Measurements from ENCODE around the gene NFKBIA.
A peak's percentile ranks its signal among the peaks of the same experiment; 100 is the strongest.

The NFKBIA gene

GRCh38 chr14:35393826-35394225 is 10.7 kb downstream of the NFKBIA start:
- in situ Hi-C loops (cut with MboI; ENCODE audit: low sequenced_read_pairs), result no loop called here
- Histone ChIP-seq H3K4me1 (peaks cover 13% of the 10 kb centered on the region), H3K27me3 (ENCODE audit: low read depth) (no peaks in the 10 kb centered on the region)

GRCh38 chr14:35392103-35392502 is 12.4 kb downstream of the NFKBIA start:
- Histone ChIP-seq H3K27me3 (ENCODE audit: low read depth) (no peaks in the 10 kb centered on the region), H3K9me3 (no peaks in the 10 kb centered on the region), H3K36me3 (replicated peaks) (no peaks in the 10 kb centered on the region), H3K4me1 (peaks cover under 1% of the 10 kb centered on the region), H3K4me3 (no peak overlapping the region)
- no peak for DNase-seq (ENCODE audit: low spot score in 2 of 2)
- in situ Hi-C loops (cut with MboI; ENCODE audit: low sequenced_read_pairs), result no loop called here

More at GRCh38 chr14:35393826-35394225, 10.7 kb downstream of the NFKBIA start:
- H3K36me3 ChIP-seq (replicated peaks), result 0 out of 2 replicates have a peak, but pooled peaks cover 2% of the 10 kb centered on the region
- peak in 1 of 2 experiments; percentile 26 for DNase-seq (ENCODE audit: low spot score in 2 of 2)
- no peaks in the 10 kb centered on the region for H3K9me3 ChIP-seq
- no peak overlapping the region for H3K4me3 ChIP-seq

GRCh38 chr14:35391388-35391710 is 13.2 kb downstream of the NFKBIA start:
- H3K9me3 ChIP-seq, result no peaks in the 10 kb centered on the region
- in situ Hi-C loops (cut with MboI; ENCODE audit: low sequenced_read_pairs), result no loop called here
- H3K4me3 ChIP-seq, result no peak overlapping the region
- H3K27me3 ChIP-seq (ENCODE audit: low read depth), result no peaks in the 10 kb centered on the region
- no peak for DNase-seq (ENCODE audit: low spot score in 2 of 2)
- H3K4me1 ChIP-seq, result peaks cover 6% of the 10 kb centered on the region
- no peaks in the 10 kb centered on the region for H3K36me3 ChIP-seq (replicated peaks)

GRCh38 chr14:35390577-35391387 is 13.8 kb downstream of the NFKBIA start:
- peaks cover 12% of the 10 kb centered on the region for H3K4me1 ChIP-seq
- no peaks in the 10 kb centered on the region for H3K36me3 ChIP-seq (replicated peaks)
- H3K27me3 ChIP-seq (ENCODE audit: low read depth), result no peaks in the 10 kb centered on the region
- in situ Hi-C loops (cut with MboI; ENCODE audit: low sequenced_read_pairs), result no loop called here
- DNase-seq (ENCODE audit: low spot score in 2 of 2), result no peak
- no peaks in the 10 kb centered on the region for H3K9me3 ChIP-seq
- H3K4me3 ChIP-seq, result no peak overlapping the region

GRCh38 chr14:35389315-35389667 is 15.3 kb downstream of the NFKBIA start:
- Histone ChIP-seq H3K4me3 (no peak overlapping the region), H3K27me3 (ENCODE audit: low read depth) (no peaks in the 10 kb centered on the region), H3K36me3 (replicated peaks) (no peaks in the 10 kb centered on the region), H3K4me1 (peaks cover 18% of the 10 kb centered on the region), H3K9me3 (no peaks in the 10 kb centered on the region)
- in situ Hi-C loops (cut with MboI; ENCODE audit: low sequenced_read_pairs), result no loop called here
- no peak for DNase-seq (ENCODE audit: low spot score in 2 of 2)

GRCh38 chr14:35388656-35389314 is 15.8 kb downstream of the NFKBIA start:
- Histone ChIP-seq H3K4me1 (peaks cover 18% of the 10 kb centered on the region), H3K9me3 (no peaks in the 10 kb centered on the region), H3K36me3 (replicated peaks) (no peaks in the 10 kb centered on the region), H3K27me3 (ENCODE audit: low read depth) (no peaks in the 10 kb centered on the region), H3K4me3 (no peak overlapping the region)
- in situ Hi-C loops (cut with MboI; ENCODE audit: low sequenced_read_pairs), result no loop called here
- no peak for DNase-seq (ENCODE audit: low spot score in 2 of 2)

- Histone ChIP-seq H3K9me3 (no peaks in the 10 kb centered on the region), H3K36me3 (replicated peaks) (no peaks in the 10 kb centered on the region), H3K4me3 (no peak overlapping the region), H3K4me1 (peaks cover 18% of the 10 kb centered on the region), H3K27me3 (ENCODE audit: low read depth) (no peaks in the 10 kb centered on the region)
- DNase-seq (ENCODE audit: low spot score in 2 of 2), result no peak
- in situ Hi-C loops (cut with MboI; ENCODE audit: low sequenced_read_pairs), result no loop called here
Observed at GRCh38 chr14:35387713-35388579, 16.6 kb downstream of the NFKBIA start.

- H3K36me3 ChIP-seq (replicated peaks), result no peaks in the 10 kb centered on the region
- peaks cover 18% of the 10 kb centered on the region for H3K4me1 ChIP-seq
- in situ Hi-C loops (cut with MboI; ENCODE audit: low sequenced_read_pairs), result no loop called here
- DNase-seq (ENCODE audit: low spot score in 2 of 2), result no peak
- H3K27me3 ChIP-seq (ENCODE audit: low read depth), result no peaks in the 10 kb centered on the region
- H3K4me3 ChIP-seq, result no peak overlapping the region
- H3K9me3 ChIP-seq, result no peaks in the 10 kb centered on the region
Observed at GRCh38 chr14:35387219-35387618, 17.3 kb downstream of the NFKBIA start.

- in situ Hi-C loops (cut with MboI; ENCODE audit: low sequenced_read_pairs), result no loop called here
- DNase-seq (ENCODE audit: low spot score in 2 of 2), result peak; percentile 80 to 86
- Histone ChIP-seq H3K4me3 (no peak overlapping the region), H3K36me3 (replicated peaks) (no peaks in the 10 kb centered on the region), H3K9me3 (no peaks in the 10 kb centered on the region), H3K27me3 (ENCODE audit: low read depth) (no peaks in the 10 kb centered on the region), H3K4me1 (peaks cover 18% of the 10 kb centered on the region)
Observed at GRCh38 chr14:35386673-35387125, 17.9 kb downstream of the NFKBIA start.

- no peaks in the 10 kb centered on the region for H3K36me3 ChIP-seq (replicated peaks)
- no peaks in the 10 kb centered on the region for H3K27me3 ChIP-seq (ENCODE audit: low read depth)
- no peaks in the 10 kb centered on the region for H3K9me3 ChIP-seq
- peak; percentile 54 to 75 for DNase-seq (ENCODE audit: low spot score in 2 of 2)
- peaks cover 23% of the 10 kb centered on the region for H3K4me1 ChIP-seq
- no peak overlapping the region for H3K4me3 ChIP-seq
- in situ Hi-C loops (cut with MboI; ENCODE audit: low sequenced_read_pairs), result no loop called here
Observed at GRCh38 chr14:35385042-35385839, 19.3 kb downstream of the NFKBIA start.

- in situ Hi-C loops (cut with MboI; ENCODE audit: low sequenced_read_pairs), result no loop called here
- Histone ChIP-seq H3K27me3 (ENCODE audit: low read depth) (no peaks in the 10 kb centered on the region), H3K36me3 (replicated peaks) (no peaks in the 10 kb centered on the region), H3K9me3 (no peaks in the 10 kb centered on the region), H3K4me1 (peaks cover 23% of the 10 kb centered on the region), H3K4me3 (no peak overlapping the region)
- no peak for DNase-seq (ENCODE audit: low spot score in 2 of 2)
Observed at GRCh38 chr14:35384455-35385041, 20.0 kb downstream of the NFKBIA start.

GRCh38 chr14:35383569-35384454 is 20.7 kb downstream of the NFKBIA start:
- no peaks in the 10 kb centered on the region for H3K27me3 ChIP-seq (ENCODE audit: low read depth)
- H3K4me3 ChIP-seq, result no peak overlapping the region
- DNase-seq (ENCODE audit: low spot score in 2 of 2), result no peak
- no peaks in the 10 kb centered on the region for H3K9me3 ChIP-seq
- peaks cover 23% of the 10 kb centered on the region for H3K4me1 ChIP-seq
- in situ Hi-C loops (cut with MboI; ENCODE audit: low sequenced_read_pairs), result no loop called here
- H3K36me3 ChIP-seq (replicated peaks), result no peaks in the 10 kb centered on the region
